ENCODE results near the gene WDR87.

- TF ChIP-seq MAX (IDR thresholded peaks at IDR 0.05; ENCODE audit: insufficient read depth, insufficient read length), result no peak
- TF ChIP-seq POLR2AphosphoS5 (IDR thresholded peaks at IDR 0.05; ENCODE audit: insufficient read depth, low read depth, low read length), result no peak
- TF ChIP-seq CTCF (IDR thresholded peaks at IDR 0.05; ENCODE audit: extremely low read depth in 1 of 2, insufficient read depth in 1 of 2, low read depth in 1 of 2, low read length in 2 of 2), result no peak
- no peak for TF ChIP-seq EZH2 (IDR thresholded peaks at IDR 0.05; ENCODE audit: borderline replicate concordance, low read depth, low read length, severe bottlenecking)
- no peak for TF ChIP-seq FOS (IDR thresholded peaks at IDR 0.05; ENCODE audit: borderline replicate concordance, insufficient read depth, low read length)
- no peak for TF ChIP-seq POLR2A (IDR thresholded peaks at IDR 0.05; ENCODE audit: low read depth, low read length)
- TF ChIP-seq GATA2 (IDR thresholded peaks at IDR 0.05; ENCODE audit: insufficient read depth, insufficient read length, low read depth, low read length), result no peak
- no peak for TF ChIP-seq JUN (IDR thresholded peaks at IDR 0.05; ENCODE audit: borderline replicate concordance, insufficient read depth, insufficient read length, low read depth)
- no peak for TF ChIP-seq MYC (IDR thresholded peaks at IDR 0.05; ENCODE audit: low read depth, low read length)
Observed at GRCh38 chr19:37885392-37885791, 21.0 kb downstream of the WDR87 start.

All from endothelial cell of umbilical vein (primary cell).